Uterus (tissue), 2 donors: ENCODE results near the gene C16orf95.

Source experiments
- POLR2A ChIP-seq, 2 donors: fragments of 450-650 bp; IDR thresholded peaks; one replicate each; pipeline ENCODE4 v1.6.1; 2016; ENCODE audit warnings: antibody characterized with exemption in 2 of 2, mild to moderate bottlenecking in 1 of 2, moderate library complexity in 1 of 2
- TF ChIP-seq, protein P1 (sequence below), 4 experiments: fragments of 200-600 bp in 2 of 4; fragments of 450-650 bp in 2 of 4; sonication (generic) in 2 of 4; IDR thresholded peaks; one replicate each; pipeline ENCODE4 v1.5.1; 2016 to 2019; ENCODE audit warnings: antibody characterized with exemption in 4 of 4, mild to moderate bottlenecking in 2 of 4, moderate library complexity in 1 of 4

DNA sequence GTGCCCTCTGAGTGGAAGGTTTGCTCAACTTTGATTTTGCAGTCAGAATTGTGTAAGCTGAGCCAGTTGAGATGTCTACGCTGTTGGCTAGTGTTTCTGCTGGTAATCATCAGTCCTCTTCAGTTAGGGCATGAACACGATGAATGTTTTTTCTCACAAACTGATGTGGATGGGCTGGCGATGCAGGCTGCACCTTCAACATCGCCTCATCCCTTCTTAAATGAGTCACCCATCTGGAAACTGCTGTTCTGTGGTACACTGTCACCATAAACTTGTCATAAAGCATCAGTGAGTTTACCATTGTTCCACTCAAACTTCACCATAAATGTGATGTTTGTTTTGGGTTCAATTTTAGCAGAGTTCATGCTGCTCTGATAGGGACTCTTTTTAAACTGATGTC, 8.4 kb downstream of the C16orf95 start:
- TF ChIP-seq, protein P1, sequence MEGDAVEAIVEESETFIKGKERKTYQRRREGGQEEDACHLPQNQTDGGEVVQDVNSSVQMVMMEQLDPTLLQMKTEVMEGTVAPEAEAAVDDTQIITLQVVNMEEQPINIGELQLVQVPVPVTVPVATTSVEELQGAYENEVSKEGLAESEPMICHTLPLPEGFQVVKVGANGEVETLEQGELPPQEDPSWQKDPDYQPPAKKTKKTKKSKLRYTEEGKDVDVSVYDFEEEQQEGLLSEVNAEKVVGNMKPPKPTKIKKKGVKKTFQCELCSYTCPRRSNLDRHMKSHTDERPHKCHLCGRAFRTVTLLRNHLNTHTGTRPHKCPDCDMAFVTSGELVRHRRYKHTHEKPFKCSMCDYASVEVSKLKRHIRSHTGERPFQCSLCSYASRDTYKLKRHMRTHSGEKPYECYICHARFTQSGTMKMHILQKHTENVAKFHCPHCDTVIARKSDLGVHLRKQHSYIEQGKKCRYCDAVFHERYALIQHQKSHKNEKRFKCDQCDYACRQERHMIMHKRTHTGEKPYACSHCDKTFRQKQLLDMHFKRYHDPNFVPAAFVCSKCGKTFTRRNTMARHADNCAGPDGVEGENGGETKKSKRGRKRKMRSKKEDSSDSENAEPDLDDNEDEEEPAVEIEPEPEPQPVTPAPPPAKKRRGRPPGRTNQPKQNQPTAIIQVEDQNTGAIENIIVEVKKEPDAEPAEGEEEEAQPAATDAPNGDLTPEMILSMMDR (IDR thresholded peaks at IDR 0.05) = no peak
- no peak for TF ChIP-seq POLR2A (IDR thresholded peaks at IDR 0.05)
